ENCODE results near the gene LSMEM2.

DNA sequence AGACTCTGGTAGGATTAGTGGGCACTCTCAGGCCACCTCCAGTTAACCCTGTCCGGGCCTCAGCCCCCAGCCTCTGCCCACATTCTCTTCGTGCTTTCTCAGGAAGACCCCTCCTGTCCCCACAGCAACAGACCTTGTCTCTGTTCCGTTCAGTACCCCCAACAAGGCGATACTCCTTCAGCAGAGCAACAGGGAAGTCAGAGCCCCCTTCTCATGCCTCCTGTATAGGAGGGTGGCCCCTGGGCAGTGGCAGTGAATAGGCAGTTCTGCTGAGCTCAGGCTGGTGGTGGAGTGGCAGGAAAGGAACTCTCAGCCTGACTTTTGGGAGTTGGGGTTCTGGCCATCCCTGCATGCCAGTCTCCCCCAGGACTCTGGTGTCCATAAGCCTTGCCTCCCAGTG lies 9.4 kb upstream of the LSMEM2 start:
- no peak for TF ChIP-seq MYNN (IDR thresholded peaks at IDR 0.05)
- no peak for TF ChIP-seq MYNN (CRISPR knock-in tag; IDR thresholded peaks at IDR 0.05)
- no peak for TF ChIP-seq POLR2A (conservative IDR thresholded peaks at IDR 0.05)
- TF ChIP-seq, protein P1, sequence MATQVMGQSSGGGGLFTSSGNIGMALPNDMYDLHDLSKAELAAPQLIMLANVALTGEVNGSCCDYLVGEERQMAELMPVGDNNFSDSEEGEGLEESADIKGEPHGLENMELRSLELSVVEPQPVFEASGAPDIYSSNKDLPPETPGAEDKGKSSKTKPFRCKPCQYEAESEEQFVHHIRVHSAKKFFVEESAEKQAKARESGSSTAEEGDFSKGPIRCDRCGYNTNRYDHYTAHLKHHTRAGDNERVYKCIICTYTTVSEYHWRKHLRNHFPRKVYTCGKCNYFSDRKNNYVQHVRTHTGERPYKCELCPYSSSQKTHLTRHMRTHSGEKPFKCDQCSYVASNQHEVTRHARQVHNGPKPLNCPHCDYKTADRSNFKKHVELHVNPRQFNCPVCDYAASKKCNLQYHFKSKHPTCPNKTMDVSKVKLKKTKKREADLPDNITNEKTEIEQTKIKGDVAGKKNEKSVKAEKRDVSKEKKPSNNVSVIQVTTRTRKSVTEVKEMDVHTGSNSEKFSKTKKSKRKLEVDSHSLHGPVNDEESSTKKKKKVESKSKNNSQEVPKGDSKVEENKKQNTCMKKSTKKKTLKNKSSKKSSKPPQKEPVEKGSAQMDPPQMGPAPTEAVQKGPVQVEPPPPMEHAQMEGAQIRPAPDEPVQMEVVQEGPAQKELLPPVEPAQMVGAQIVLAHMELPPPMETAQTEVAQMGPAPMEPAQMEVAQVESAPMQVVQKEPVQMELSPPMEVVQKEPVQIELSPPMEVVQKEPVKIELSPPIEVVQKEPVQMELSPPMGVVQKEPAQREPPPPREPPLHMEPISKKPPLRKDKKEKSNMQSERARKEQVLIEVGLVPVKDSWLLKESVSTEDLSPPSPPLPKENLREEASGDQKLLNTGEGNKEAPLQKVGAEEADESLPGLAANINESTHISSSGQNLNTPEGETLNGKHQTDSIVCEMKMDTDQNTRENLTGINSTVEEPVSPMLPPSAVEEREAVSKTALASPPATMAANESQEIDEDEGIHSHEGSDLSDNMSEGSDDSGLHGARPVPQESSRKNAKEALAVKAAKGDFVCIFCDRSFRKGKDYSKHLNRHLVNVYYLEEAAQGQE (IDR thresholded peaks at IDR 0.05; ENCODE audit: borderline replicate concordance): no peak
- TF ChIP-seq, protein P1 (CRISPR knock-in tag; IDR thresholded peaks at IDR 0.05; ENCODE audit: low read depth): no peak
- TF ChIP-seq ZNF140 (CRISPR knock-in tag; IDR thresholded peaks at IDR 0.05): no peak
- TF ChIP-seq PTRF (tag; IDR thresholded peaks at IDR 0.05): no peak
- no peak for TF ChIP-seq SP2 (IDR thresholded peaks at IDR 0.05; ENCODE audit: extremely low read depth, low read depth, low read length, poor library complexity, severe bottlenecking)
- TF ChIP-seq FOXM1 (IDR thresholded peaks at IDR 0.05; ENCODE audit: low read depth): no peak
- no peak for TF ChIP-seq FOXM1 (CRISPR knock-in tag; IDR thresholded peaks at IDR 0.05; ENCODE audit: low read depth)
- TF ChIP-seq MAZ (CRISPR knock-in tag; conservative IDR thresholded peaks at IDR 0.05 in 1 of 2, IDR thresholded peaks at IDR 0.05 in 1 of 2): no peak
- no peak for TF ChIP-seq U2AF2 (optimal IDR thresholded peaks at IDR 0.05; ENCODE audit: low read depth, low read length)
- TF ChIP-seq POLR2AphosphoS5 (IDR thresholded peaks at IDR 0.05; ENCODE audit: control insufficient read depth, insufficient read depth, low read depth, low read length): no peak
- TF ChIP-seq YBX1 (IDR thresholded peaks at IDR 0.05): no peak
- TF ChIP-seq SP1 (CRISPR knock-in tag; IDR thresholded peaks at IDR 0.05): no peak
